HFF-Myc (cell line): Measurements from ENCODE around the gene CD300C.
"Not testable (repeated sequence)": the region's sequence is repeated elsewhere in the genome, so short reads cannot be mapped to it uniquely, and the experiment has no call there.

Experiments used
- DNase-seq: peaks from one replicate; pipeline ENCODE4 v3.0.0-alpha.2; 2011; ENCODE audit warnings: low read depth; ENCODE audit errors: extremely low read depth
- H3K4me3 ChIP-seq: replicated peaks from 2 replicates; pipeline ENCODE4 v1.5.1; 2011; ENCODE audit warnings: low read depth, mild to moderate bottlenecking, control low read depth, low read length
- CTCF ChIP-seq: IDR thresholded peaks from 2 replicates; pipeline ENCODE4 v1.5.1; 2012; ENCODE audit warnings: mild to moderate bottlenecking, low read depth, low read length, control low read depth; ENCODE audit errors: missing control alignments

The CD300C gene

GRCh38 chr17:74521701-74522201 lies 24.2 kb downstream of the CD300C start:
- DNase-seq = no peak
- H3K4me3 ChIP-seq = no peak overlapping the region
- no peak for TF ChIP-seq CTCF

- no peak overlapping the region for H3K4me3 ChIP-seq
- no peak for DNase-seq
- no peak for TF ChIP-seq CTCF
These were observed 25.0 kb downstream of the CD300C start for GRCh38 chr17:74520790-74521480.

GRCh38 chr17:74520016-74520434 lies 25.9 kb downstream of the CD300C start:
- no peak for DNase-seq
- no peak for TF ChIP-seq CTCF
- no peak overlapping the region for H3K4me3 ChIP-seq

GRCh38 chr17:74518413-74518981 lies 27.4 kb downstream of the CD300C start:
- not testable (repeated sequence) for DNase-seq, H3K4me3 ChIP-seq

GRCh38 chr17:74516561-74517328 lies 29.2 kb downstream of the CD300C start:
- H3K4me3 ChIP-seq = no peak overlapping the region
- no peak for TF ChIP-seq CTCF
- DNase-seq = no peak

- DNase-seq = no peak
- no peak for TF ChIP-seq CTCF
These were observed 30.0 kb downstream of the CD300C start for GRCh38 chr17:74515941-74516340.

More at GRCh38 chr17:74515941-74516340, 30.0 kb downstream of the CD300C start:
- H3K4me3 ChIP-seq = no peak overlapping the region
